Activated T-helper 1 cell treated with Interleukin-2 at 50 U/mL for 16 hours (primary cell): ENCODE results near the gene HINT3.
A peak's percentile ranks its signal among the peaks of the same experiment; 100 is the strongest.
"Not testable (repeated sequence)": the region's sequence is repeated elsewhere in the genome, so short reads cannot be mapped to it uniquely, and the experiment has no call there.

Source experiments
- DNase-seq: peaks from one replicate; pipeline ENCODE4 v3.0.0-alpha.2; 2020; ENCODE audit warnings: low read depth

HINT3 gene

DNA sequence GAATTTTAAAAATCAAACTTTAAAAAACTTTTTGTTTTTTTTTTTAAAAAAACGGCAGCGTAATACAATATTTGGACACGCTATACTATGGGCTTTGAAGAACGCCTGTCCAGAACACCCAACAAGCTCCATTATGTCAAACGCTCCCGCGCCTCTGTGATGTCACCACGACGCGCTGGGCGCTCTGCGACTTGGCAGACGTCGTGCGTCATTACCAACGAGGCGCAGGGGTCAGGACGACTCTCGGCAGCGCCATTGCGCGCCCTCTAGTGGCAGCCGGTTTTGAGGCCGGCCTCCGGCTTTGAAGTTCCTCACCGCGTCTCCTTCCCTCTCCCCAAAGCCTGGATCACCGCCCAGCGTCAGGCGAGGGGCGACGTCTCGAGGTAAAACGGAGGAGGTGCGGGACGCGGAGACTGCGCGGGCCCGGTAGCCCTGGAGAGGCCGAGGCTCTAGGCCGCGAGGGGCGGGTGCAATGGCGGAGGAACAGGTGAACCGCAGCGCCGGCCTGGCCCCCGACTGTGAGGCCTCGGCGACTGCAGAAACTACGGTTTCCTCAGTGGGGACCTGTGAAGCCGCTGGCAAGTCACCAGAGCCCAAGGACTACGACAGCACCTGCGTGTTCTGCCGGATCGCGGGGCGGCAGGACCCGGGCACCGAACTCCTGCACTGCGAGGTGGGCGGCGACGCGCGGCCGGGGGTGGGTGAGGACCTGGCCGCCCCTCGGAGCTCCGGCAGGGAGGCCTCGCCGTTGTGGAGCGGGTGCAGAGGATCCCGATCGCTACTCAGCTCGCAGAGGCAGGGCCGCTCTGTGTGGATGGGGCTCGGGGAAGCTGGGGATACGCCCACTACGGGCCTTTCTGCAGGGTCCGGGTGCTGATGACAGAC is at the start of gene HINT3:
Gene HINT3, plus strand, starts transcription at position 265 of the 885 bp plus-strand sequence. Its CDS starts 208 bp downstream, at position 473.
- DNase-seq, result peak; percentile 94

DNA sequence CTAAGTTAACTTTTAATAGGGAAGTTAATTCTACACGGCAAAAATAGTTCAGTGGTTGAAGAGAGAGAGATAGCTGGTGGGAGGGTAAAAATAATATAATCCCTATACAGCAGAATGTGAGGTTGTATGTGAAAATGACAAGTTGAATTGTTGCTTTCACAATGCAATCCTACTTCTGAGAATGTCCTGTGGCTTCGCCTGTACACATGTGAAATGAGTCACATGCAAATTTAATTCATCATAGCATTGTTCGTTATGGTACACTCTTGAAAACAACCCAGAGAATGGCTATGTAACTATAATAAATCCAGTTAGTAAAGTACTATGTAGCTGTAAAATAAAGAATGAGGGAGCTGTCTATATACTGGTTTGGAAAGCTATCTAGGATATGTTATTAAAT is 46.0 kb upstream of the HINT3 start:
- no peak for DNase-seq

DNA sequence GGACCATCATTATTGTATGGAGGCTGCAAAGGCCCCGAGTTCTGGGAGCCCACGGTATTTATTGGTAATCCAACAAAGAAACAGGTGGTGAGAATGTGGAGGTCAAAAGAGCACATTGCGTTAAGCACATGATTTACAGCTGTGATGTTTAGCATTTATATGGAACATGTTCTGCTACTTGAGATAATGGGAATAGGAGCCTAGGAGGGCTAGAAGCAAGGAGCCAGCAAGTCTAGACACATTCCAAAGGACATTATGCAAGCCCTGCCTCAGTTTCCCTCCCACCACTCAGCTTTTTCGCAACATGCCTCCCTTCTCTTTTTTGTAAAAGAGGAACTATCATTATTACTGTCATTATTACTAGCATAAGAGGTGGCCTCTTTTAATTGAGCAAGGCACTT is 45.5 kb upstream of the HINT3 start:
- not testable (repeated sequence) for DNase-seq

DNA sequence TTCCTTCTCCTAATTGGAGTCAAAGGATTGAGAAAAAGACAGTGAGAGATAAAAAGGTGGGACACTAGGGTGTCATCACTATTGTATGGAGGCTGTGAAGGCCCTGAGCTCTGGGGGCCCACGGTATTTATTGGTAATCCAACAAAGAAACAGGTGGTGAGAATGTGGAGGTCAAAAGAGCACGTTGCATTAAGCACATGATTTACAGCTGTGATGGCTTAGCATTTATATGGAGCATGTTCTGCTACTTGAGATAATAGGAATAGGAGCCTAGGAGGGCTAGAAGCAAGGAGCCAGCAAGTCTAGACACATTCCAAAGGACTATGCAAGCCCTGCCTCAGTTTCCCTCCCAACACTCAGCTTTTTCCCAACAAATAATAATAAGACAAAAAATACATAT is 44.1 kb upstream of the HINT3 start:
- not testable (repeated sequence) for DNase-seq

DNA sequence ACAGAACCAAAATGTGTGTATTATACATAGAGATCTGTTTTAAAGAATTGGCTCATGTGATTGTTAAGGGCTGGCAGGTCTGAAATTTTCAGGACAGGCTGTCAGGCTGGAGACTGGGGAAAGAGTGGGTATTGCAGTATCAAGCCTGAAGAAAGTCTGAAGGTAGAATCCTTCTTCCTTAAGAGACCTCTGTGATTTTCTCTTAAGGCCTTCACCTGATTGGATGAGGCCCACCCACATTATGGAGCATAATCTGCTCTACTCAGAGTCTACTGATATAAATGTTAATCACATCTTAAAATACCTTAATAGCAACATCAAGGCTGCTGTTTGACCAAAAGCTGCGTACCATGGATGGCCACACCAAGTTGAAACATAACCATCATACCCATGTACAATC is 43.4 kb upstream of the HINT3 start:
- no peak for DNase-seq

DNA sequence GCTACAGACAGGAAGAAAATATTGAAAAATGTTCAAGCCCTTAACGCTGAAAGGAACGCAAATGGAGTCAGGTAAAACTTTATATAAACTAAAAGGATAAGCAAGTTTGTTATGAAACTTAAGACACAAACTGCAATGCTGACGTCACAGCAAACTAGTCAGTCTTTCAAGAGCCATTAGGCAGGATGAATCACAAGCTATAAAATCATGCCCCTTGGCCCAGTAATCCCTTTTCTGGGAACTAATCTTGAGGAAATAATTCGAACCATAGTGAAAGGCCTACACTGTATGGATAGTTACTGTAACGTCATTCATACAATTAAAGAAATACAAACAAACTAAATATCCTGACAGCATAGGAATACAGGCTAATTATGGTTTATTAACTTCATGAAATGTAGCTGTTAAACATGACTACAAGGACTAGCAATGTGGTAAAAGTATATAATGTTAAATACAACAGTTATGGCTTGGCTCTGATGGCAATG is 42.7 kb upstream of the HINT3 start:
- no peak for DNase-seq

DNA sequence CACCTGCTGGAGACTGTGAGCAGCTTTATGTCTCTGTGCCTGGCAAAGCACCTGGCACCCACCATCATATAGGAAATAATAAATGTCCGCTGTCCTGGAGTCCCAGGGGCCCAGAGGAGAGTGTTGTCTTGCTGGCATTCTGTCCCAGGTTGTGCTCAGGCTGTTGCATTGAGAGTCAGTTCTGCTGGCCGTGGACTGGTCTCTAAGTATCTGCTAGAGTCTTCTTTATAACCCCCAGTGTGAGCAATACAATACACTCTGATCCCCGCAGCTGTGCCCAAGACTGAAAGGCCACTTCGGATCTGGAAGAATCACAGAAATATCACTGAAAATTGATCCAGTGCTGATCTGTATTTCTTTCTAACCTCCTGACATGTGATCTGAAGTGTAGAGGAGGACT is 38.3 kb upstream of the HINT3 start:
- no peak for DNase-seq

DNA sequence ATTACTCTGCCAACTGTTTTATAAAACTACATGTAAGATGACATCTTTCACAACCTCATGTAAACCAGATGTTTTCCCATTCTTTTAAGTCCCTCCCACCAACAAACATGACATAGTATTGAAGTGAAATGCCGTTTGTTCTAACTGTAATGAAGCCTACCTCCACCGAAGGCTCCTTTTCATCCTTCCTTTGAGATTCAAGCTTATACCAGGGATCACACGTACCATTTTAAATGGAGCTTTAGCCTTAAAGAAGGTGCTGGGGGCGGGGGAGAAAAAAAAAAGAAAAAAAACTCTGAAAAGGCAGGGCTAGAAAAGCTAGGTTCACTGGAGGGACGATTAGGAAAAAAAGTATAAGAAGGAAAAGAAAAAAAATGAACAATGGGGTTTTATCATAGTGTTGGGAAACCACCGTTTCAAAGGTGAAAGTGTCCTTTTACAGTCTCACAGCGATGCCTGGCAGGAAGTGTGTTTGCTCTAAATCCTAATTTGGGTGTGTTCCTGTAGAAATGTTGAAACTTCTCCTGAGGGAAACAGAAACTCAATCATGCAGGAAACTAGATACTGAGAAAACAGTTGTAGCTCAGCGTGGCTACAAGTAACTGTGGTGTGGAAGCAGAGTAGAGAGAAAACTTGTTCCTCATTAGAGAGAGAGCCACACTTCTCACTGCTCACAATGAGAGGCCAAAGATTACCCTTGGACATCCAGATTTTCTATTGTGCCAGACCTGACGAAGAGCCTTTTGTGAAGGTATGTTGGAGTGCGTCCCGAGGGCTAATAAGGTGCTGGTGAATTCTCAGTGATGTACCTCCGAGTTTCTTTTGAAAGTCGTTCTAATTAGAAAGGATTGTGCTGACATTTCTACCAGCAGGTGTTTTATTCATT is 37.6 kb upstream of the HINT3 start:
- no peak for DNase-seq

DNA sequence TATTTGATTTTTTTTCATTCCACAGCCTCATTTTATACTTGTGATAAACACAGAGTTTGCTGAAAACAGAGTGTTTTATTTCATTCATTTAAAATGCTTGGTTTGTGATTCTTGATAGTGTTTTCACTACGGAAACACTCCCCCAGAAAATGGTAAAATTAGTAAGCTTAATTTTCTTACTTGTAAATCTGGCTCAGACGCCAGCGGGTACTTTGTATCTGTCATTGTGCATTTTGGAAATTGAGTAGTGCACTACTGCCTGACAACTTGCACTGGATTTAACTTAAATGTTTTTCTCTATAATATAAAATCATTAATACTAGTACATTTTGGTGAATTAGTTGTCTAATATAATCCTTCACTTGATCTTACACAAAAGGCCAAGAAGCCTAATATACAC is 37.0 kb upstream of the HINT3 start:
- no peak for DNase-seq

DNA sequence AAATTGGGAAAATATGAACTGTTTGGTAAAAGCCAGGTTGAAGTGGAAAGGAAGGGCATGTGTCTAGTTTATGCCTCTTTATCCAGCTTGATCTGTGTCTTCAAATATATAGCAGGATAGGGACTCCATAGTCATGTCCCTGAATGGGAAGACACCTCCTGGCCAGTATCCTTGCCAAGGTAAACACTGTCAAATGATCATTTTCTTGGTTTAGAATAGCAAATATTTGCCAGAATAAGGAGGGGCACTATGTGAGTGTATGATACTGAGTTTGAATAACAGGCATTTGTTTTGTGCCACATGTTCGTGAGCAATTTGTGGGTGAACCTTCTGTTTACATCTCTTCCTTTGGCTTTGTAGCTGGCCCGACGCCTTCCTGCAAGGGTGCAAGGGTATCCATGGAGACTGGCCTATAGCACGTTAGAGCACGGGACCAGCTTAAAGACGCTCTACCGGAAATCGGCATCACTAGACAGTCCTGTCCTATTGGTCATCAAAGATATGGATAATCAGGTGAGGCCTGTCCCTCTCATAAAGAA is 34.2 kb upstream of the HINT3 start:
- DNase-seq, result no peak

DNA sequence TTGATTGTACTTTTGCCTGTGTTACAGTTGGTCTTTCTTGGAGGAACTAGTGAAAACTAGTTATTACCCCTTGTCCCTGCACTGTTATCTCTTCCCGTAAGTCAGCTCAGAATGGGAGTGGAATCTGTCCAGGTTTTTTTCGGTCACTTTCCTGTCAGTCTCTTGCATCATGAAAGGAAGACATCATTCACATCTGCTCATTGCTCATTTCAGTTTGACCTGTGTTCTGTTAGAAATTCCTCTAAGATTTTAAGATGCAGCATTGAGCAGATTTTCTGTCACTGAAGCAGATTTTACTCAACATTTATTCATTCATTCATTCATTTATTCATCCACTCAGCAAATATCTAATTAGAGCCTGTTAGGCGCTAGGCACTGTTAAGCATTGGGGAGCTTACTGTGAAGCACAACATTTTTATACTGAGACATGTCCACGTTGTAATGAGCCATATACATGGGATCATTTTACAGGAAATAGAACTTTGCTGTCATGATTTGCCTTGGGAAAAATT is 33.1 kb upstream of the HINT3 start:
- DNase-seq, result no peak

DNA sequence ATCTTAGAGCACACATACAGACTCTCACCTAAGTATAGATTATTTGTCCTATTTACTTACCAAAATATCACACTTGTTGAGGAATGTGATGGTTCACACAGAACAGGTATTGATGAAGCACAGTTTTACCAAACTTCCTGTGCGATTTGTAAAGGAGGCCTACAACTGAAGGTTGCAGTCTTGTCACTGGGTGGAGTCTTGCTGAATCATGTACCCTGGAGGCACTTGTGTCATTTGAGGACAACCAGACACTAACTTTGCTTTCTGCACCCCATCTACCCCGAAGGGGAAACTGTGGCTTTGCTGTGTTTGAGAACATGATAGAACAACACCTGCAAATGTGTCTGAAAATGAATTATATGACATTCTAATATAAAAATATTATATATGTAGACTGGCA is 32.4 kb upstream of the HINT3 start:
- no peak for DNase-seq

DNA sequence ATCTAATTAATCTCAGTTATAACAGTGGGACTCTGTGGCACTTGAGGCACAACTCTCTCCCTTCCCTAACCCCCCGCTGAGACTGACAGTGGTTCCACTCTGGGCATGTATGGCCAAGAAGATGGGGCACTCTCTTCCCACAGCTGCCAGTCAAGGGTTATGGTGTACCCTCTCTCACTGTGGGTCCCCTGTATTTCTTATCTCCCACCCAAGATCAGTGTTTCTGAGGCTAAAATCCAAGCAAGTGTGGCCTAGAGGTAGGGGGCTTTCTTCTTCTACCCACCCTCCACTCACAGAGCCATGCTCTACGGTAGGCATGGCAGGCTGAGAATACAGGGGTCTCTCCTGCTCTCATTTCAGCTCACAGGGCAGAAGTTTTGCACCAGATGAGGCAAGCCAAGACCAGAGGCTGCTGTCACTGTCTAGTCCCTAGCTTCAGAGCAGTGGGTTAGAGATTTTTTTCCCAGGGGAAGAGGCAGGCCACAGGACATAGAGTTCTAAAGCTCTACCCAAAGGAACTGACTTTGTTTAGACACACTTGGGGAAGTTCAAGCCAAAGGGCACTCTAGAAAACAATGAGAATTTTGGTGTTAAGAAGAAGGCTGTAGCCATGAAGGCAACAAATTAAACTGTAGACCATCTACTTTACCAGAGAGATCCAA is 31.7 kb upstream of the HINT3 start:
- DNase-seq, result no peak

DNA sequence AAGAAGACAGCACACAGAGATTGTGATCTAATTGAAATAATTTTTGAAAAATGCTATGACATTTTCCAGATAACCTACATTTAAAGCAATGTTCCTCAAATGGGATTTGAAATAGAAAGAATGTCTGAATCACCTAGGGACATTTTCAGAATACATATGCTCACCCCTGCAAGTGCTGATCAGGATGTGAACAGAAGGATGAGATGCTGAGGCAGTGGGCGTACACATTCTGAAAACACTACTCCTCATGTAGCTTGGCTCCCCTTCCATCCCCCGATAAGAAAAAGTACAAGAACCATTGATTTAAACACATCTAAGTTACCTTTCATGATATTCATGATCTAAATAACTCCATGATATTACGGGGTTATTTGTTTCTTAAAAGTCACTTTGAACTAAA is 29.9 kb upstream of the HINT3 start:
- DNase-seq, result no peak

DNA sequence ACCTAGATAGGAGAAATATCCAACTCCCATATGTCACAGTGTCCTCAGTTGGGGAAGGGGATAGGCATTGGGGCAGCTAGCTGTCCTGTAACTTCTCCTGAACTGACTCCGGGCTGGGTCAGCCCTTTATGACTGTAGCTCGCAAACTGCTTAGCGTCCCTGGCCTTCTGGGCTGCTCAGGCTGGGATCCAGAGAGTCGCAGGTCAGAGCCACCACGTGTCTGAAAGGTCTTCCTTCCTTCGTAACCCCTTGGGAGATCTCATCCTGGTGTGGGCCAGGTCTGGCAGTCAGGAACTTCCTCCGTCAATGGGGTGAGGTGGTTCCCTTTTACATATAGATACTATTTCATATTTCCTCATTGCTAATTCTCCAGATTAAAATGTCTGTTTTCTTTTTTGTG is 28.8 kb upstream of the HINT3 start:
- no peak for DNase-seq

DNA sequence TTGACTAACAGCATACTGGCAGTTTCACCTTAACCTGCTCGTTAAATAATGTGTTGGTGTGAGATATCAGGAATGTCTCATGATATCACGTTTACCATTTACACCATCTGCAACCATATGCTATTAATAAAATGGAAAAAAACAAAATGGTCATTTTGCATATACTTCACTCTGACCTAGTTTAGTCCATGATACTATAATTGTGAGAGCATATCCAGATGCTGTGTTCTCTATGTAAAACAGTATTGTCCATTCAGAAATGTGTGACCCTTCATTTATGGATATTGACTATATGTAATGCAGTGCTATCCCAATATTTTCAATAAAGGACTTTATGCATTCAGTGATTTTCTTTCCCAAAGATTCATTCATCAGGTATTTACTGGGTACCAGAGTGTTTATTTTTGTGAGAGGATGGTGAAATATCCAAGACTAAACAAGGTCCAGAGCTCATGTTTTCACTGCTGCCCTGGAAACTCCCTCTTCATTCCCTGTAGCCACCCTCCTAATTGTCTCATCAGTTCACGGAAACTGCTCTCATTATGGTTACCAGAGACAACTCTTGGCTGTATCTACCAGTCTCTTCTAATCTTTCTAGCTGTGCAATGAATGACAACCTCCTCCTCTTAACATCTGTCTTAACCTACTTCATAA is 25.7 kb upstream of the HINT3 start:
- DNase-seq, result no peak

DNA sequence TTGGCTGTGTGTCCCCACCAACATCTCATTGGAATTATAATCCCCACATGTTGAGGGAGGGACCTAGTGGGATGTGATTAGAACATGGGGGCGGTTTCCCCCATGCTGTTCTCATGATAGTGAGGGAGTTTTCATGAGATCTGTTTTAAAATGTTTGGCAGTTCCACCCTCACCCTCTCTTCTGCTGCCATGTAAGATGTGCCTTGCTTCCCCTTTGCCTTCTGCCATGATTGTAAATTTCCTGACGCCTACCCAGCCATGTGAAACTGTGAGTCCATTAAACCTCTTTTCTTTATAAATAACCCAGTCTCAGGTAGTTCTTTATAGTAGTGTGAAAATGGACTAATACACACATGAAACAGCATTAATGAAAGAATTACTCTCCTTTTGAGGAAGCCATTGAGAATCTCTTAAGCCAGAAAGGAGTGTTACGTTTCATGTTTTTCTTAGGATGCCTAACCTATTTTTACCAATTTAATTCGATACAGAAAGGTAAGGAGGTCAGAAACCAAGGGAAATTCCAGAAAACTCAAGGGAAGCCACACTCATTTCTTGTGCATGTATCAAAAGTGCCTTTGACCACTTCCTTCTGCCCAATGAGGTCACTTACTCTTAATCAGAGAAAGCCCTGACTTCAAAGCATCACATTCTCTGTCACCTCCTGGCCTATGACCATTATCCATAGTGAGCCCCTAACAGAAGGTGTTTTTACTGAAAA is 24.7 kb upstream of the HINT3 start:
- DNase-seq, result no peak

DNA sequence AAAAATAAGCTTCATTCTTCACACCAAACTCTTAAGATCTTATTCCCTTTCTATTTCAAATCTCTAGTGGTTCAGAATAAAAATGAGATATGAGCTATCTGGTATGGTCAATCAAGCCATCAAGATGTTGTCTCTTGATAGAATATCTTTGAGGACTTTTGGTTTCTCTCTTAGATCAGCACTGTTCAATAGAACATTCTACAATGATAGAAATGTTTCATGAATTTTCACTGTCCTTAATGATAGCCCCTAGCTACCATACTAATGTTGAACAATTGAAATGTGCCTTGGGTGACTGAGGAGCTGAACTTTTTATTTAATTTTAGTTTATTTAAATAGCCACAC is 24.1 kb upstream of the HINT3 start:
- no peak for DNase-seq

DNA sequence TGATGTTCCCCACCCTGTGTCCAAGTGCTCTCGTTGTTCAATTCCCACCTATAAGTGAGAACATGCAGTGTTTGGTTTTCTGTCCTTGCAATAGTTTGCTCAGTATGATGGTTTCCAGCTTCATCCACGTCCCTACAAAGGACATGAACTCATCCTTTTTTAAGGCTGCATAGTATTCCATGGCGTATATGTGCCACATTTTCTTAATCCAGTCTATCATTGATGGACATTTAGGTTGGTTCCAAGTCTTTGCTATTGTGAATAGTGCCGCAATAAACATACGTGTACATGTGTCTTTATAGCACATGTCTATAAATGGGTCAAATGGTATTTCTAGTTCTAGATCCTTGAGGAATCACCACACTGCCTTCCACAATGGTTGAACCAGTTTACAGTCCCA is 21.1 kb upstream of the HINT3 start:
- DNase-seq, result not testable (repeated sequence)

DNA sequence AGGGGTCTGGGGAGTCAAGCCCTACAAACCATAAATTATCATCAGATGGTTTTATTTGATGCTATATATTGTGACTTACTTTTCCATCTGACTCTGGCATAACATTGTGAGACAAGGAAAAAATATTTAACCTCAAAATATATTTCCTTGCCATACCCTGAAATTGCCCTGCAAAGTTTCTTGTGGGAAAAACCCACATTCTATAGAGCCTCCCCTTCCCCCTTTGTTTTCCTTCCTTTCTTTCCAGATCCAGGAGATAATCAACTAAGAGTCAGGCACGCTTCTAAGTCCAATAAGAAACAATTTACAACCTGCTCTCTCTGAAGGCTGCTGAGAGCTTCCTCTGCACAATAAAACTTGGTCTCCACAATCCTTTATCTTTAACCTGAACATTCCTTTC is 17.5 kb upstream of the HINT3 start:
- DNase-seq, result no peak

DNA sequence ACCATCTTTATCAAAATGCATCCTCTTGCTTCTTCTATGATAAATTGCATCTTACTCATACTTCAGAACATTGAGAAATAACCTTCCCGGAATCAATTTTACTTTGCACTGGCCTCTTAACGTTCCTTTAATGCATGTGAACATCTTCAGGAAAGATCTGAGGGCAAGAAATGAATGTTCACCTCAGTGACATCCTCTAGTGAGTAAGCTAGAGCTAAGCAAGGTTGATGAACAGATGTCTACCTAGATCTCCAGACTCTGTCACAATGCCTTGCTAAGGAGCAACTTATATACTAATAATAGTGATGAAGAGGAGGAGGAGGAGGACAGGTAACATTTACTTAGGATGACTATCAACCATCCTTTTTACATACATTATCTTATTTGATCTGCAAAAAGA is 16.8 kb upstream of the HINT3 start:
- no peak for DNase-seq
